Gastrocnemius medialis (tissue), 4 donors: ENCODE results near the gene PRKCA. TPM values are rescaled to one million over a fixed set of nuclear protein-coding genes. Genes with fewer than 3 reads are reported as not detected.

ENCODE experiments used
- ATAC-seq, 2 donors: fragments of 150-250 bp; one replicate each; pipeline ENCODE4 v1.9.1; 2016
- DNase-seq, 2 donors: peaks; one replicate each; pipeline ENCODE4 v3.0.0-alpha.2; 2019
- H3K27ac ChIP-seq, 4 donors: fragments of 200-600 bp; sonication (generic); 1 replicate in 1 of 4; 2 replicates in 3 of 4; pipeline ENCODE4 v1.5.1; 2016 to 2018; ENCODE audit warnings: mild to moderate bottlenecking in 2 of 4, moderate library complexity in 1 of 4
- H3K27me3 ChIP-seq, 3 donors: fragments of 200-600 bp; sonication (generic) in 2 of 3; 1 replicate in 1 of 3; 2 replicates in 2 of 3; pipeline versions ENCODE4 v1.5.1 to v1.6.0; 2016 to 2019; ENCODE audit warnings: mild to moderate bottlenecking in 1 of 3, moderate library complexity in 1 of 3
- H3K36me3 ChIP-seq, 2 donors: fragments of 200-600 bp; sonication (generic) in 1 of 2; one replicate each; pipeline ENCODE4 v1.5.1; 2017 to 2018
- H3K4me1 ChIP-seq, 2 donors: fragments of 200-600 bp; sonication (generic) in 1 of 2; one replicate each; pipeline ENCODE4 v1.5.1; 2016 to 2017; ENCODE audit warnings: mild to moderate bottlenecking in 2 of 2
- H3K4me3 ChIP-seq, 4 donors: fragments of 200-600 bp; sonication (generic) in 3 of 4; 1 replicate in 1 of 4; 2 replicates in 3 of 4; pipeline ENCODE4 v1.5.1; 2016 to 2019; ENCODE audit warnings: mild to moderate bottlenecking in 2 of 4
- H3K9me3 ChIP-seq, 3 donors: fragments of 200-600 bp; sonication (generic) in 2 of 3; 1 replicate in 1 of 3; 2 replicates in 2 of 3; pipeline ENCODE4 v1.5.1; 2016 to 2019
- POLR2A ChIP-seq, 2 donors: fragments of 450-650 bp; IDR thresholded peaks; one replicate each; pipeline ENCODE4 v1.6.1; 2017; ENCODE audit warnings: antibody characterized with exemption in 2 of 2, mild to moderate bottlenecking in 2 of 2, moderate library complexity in 2 of 2
- in situ Hi-C, 4 donors: fragments of 200-750 bp; cut with MboI; loops; one replicate each; pipeline versions ENCODE4 v1.15.0 to v1.8.0; 2017; ENCODE audit warnings: low sequenced_read_pairs in 4 of 4
- intact Hi-C: fragments of 100-400 bp; cut with DNase I; formaldehyde crosslinking; loops from one replicate; pipeline ENCODE4 v1.15.1; 2023; ENCODE audit warnings: low total_unique reads
- total RNA-seq, 4 donors: library from RNA; depleted of rRNA; stranded (reverse); fragments of >200 nt; gene quantifications; one replicate each; pipeline versions ENCODE4 v1.1.0 to v1.2.3, GENCODE V29; 2016
- TF ChIP-seq, protein P1 (sequence below), 5 experiments: fragments of 450-650 bp in 3 of 5; fragments of 200-600 bp in 2 of 5; sonication (generic) in 2 of 5; IDR thresholded peaks in 4 of 5; conservative IDR thresholded peaks in 1 of 5; 1 replicate in 4 of 5; 2 replicates in 1 of 5; pipeline ENCODE4 v1.5.1; 2016 to 2019; ENCODE audit warnings: antibody characterized with exemption in 5 of 5, mild to moderate bottlenecking in 3 of 5, moderate library complexity in 3 of 5

Gene PRKCA
- total RNA-seq, 4 donors from 2014 or later = 7.6 to 16.8 (median 11.1) TPM

DNA sequence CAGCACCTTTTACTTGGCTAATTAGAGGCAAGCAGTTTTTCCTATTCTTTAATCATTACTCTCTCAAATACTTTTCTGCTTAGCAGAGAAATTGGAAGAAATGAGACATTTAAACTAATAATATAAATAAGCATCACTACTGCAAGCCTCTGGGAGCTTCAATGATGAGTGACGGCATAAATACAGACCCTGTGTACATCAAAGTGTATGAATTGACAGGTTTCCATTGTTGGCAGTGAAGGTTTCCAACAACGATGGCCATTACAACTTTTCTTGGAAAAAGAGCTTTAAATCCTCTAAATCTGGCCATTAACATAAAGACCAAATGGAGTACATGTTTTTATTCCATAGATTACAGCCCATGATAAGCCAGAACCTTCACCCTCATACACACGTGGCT, 493.1 kb downstream of the PRKCA start:
- Histone ChIP-seq H3K4me1 (no peaks in the 10 kb centered on the region), H3K27me3 (no peaks in the 10 kb centered on the region), H3K36me3 (no peaks in the 10 kb centered on the region), H3K27ac (no peak overlapping the region), H3K4me3 (no peak overlapping the region), H3K9me3 (no peaks in the 10 kb centered on the region)
- ATAC-seq = no peak
- in situ Hi-C loops = no loop called here
- TF ChIP-seq, protein P1, sequence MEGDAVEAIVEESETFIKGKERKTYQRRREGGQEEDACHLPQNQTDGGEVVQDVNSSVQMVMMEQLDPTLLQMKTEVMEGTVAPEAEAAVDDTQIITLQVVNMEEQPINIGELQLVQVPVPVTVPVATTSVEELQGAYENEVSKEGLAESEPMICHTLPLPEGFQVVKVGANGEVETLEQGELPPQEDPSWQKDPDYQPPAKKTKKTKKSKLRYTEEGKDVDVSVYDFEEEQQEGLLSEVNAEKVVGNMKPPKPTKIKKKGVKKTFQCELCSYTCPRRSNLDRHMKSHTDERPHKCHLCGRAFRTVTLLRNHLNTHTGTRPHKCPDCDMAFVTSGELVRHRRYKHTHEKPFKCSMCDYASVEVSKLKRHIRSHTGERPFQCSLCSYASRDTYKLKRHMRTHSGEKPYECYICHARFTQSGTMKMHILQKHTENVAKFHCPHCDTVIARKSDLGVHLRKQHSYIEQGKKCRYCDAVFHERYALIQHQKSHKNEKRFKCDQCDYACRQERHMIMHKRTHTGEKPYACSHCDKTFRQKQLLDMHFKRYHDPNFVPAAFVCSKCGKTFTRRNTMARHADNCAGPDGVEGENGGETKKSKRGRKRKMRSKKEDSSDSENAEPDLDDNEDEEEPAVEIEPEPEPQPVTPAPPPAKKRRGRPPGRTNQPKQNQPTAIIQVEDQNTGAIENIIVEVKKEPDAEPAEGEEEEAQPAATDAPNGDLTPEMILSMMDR (IDR thresholded peaks at IDR 0.05 in 4 of 5, conservative IDR thresholded peaks at IDR 0.05 in 1 of 5) = no peak
- TF ChIP-seq POLR2A (IDR thresholded peaks at IDR 0.05) = no peak
- intact Hi-C loops = no loop called here
- no peak for DNase-seq

GRCh38 chr17:66799849-66800537, 497.6 kb downstream of the PRKCA start:
- TF ChIP-seq, protein P1 (IDR thresholded peaks at IDR 0.05 in 4 of 5, conservative IDR thresholded peaks at IDR 0.05 in 1 of 5) = no peak
- TF ChIP-seq POLR2A (IDR thresholded peaks at IDR 0.05) = no peak
- DNase-seq (no peak), ATAC-seq (no peak)
- no peaks in the 10 kb centered on the region for H3K36me3 ChIP-seq
- H3K27ac ChIP-seq = no peak overlapping the region
- H3K9me3 ChIP-seq = no peaks in the 10 kb centered on the region
- H3K27me3 ChIP-seq = no peaks in the 10 kb centered on the region
- H3K4me1 ChIP-seq = no peaks in the 10 kb centered on the region
- in situ Hi-C loops = no loop called here
- intact Hi-C loops = no loop called here
- H3K4me3 ChIP-seq = no peak overlapping the region

DNA sequence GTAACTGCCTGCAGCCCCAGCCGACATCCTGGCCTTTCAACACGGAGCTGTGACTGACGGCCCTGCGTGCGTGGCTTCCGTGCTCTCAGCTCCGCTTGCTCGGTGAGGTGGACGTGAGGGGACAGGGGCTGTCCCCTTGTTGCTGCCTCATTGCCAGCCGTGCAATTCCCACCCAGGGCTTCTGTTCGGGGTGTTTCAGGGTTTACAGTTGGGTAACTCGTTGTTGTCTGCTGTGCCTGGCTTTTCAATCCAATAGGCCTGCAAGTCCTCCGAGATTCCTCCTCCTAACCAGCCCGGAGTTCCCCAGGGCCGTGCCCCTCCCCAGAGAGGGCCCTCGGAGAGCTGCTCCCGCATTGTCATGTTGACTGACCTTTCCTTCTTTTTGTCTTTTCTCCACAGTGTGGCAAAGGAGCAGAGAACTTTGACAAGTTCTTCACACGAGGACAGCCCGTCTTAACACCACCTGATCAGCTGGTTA, 501.1 kb downstream of the PRKCA start:
- no peak for DNase-seq
- H3K4me3 ChIP-seq = no peak overlapping the region
- intact Hi-C loops (no loop called here), in situ Hi-C loops (no loop called here)
- H3K27ac ChIP-seq = no peak overlapping the region
- no peaks in the 10 kb centered on the region for H3K27me3 ChIP-seq
- TF ChIP-seq, protein P1 (IDR thresholded peaks at IDR 0.05 in 4 of 5, conservative IDR thresholded peaks at IDR 0.05 in 1 of 5) = no peak
- TF ChIP-seq POLR2A (IDR thresholded peaks at IDR 0.05) = no peak
- ATAC-seq = no peak
- no peaks in the 10 kb centered on the region for H3K9me3 ChIP-seq
- H3K4me1 ChIP-seq = no peaks in the 10 kb centered on the region
- H3K36me3 ChIP-seq = no peaks in the 10 kb centered on the region

DNA sequence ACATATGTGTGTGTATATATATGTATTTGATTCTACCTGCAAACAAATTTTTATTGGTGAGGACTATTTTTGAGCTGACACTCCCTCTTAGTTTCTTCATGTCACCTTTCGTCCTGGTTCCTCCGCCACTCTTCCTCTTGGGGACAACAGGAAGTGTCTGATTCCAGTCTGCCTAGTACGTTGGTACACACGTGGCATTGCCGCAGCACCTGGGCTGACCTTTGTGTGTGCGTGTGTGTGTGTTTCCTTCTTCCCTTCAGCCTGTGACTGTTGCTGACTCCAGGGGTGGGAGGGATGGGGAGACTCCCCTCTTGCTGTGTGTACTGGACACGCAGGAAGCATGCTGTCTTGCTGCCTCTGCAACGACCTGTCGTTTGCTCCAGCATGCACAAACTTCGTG, 503.2 kb downstream of the PRKCA start:
- DNase-seq (no peak), ATAC-seq (no peak)
- Histone ChIP-seq H3K4me3 (no peak overlapping the region), H3K4me1 (no peaks in the 10 kb centered on the region), H3K27me3 (no peaks in the 10 kb centered on the region), H3K9me3 (no peaks in the 10 kb centered on the region), H3K27ac (no peak overlapping the region), H3K36me3 (no peaks in the 10 kb centered on the region)
- TF ChIP-seq POLR2A (IDR thresholded peaks at IDR 0.05) = no peak
- TF ChIP-seq, protein P1 (IDR thresholded peaks at IDR 0.05 in 4 of 5, conservative IDR thresholded peaks at IDR 0.05 in 1 of 5) = no peak
- intact Hi-C loops = loop anchor here (5.0 kb wide), 1 partner anchor 462 kb away; no protein-coding TSS in a partner anchor
- in situ Hi-C loops = no loop called here
